OCI-LY7 (cell line): ENCODE results near the gene CNIH1. TPM values are rescaled to one million over a fixed set of nuclear protein-coding genes. Genes with fewer than 3 reads are reported as not detected.

Experiments
- BruUV-seq: library from RNA; stranded (reverse); fragments of 400-500 nt; replicated peaks from 2 replicates; lab custom pipeline; 2021; lab: Mats Ljungman, UMichigan
- CTCF ChIA-PET: fragments of 300-600 bp; sonication (Branson Sonifier 250); formaldehyde crosslinking; loops from one replicate; lab custom pipeline; 2022; ENCODE audit warnings: antibody characterized with exemption; ENCODE audit not compliant: unreplicated experiment; lab: Charles Lee
- POLR2A ChIA-PET: fragments of 300-600 bp; sonication (Branson Sonifier 250); formaldehyde crosslinking; loops from one replicate; lab custom pipeline; 2022; ENCODE audit warnings: antibody characterized with exemption; lab: Charles Lee
- DNase-seq: peaks from one replicate; pipeline ENCODE4 v3.0.0-alpha.2; 2015; ENCODE audit warnings: low spot score
- H2AFZ ChIP-seq: fragments of 200-600 bp; sonication (generic), shearing (Covaris generic); 2 replicates; pipeline ENCODE4 v1.6.1; 2014; ENCODE audit warnings: mild to moderate bottlenecking, antibody characterized with exemption, low read length, moderate library complexity
- H3K27ac ChIP-seq: fragments of 200-600 bp; sonication (generic); 2 replicates; pipeline ENCODE4 v1.5.1; 2014; ENCODE audit warnings: mixed run types, low read depth, mild to moderate bottlenecking, moderate library complexity, low read length, inconsistent platforms; ENCODE audit not compliant: poor library complexity, severe bottlenecking
- H3K36me3 ChIP-seq: fragments of 200-600 bp; sonication (generic); 2 replicates; pipeline ENCODE4 v1.6.1; 2014; ENCODE audit warnings: mild to moderate bottlenecking, antibody characterized with exemption, low read length, moderate library complexity, mixed read lengths; ENCODE audit not compliant: insufficient read depth
- H3K4me1 ChIP-seq: fragments of 200-600 bp; sonication (generic); 2 replicates; pipeline ENCODE4 v1.5.1; 2014; ENCODE audit warnings: mild to moderate bottlenecking, low read length; ENCODE audit not compliant: insufficient read depth, poor library complexity, severe bottlenecking
- H3K4me2 ChIP-seq: fragments of 200-600 bp; sonication (generic); 2 replicates; pipeline ENCODE4 v1.6.1; 2014; ENCODE audit warnings: mild to moderate bottlenecking, low read length
- H3K4me3 ChIP-seq: fragments of 200-600 bp; sonication (generic); 2 replicates; pipeline ENCODE4 v1.5.1; 2014; ENCODE audit warnings: mild to moderate bottlenecking, low read depth, low read length; ENCODE audit not compliant: poor library complexity, severe bottlenecking
- H3K79me2 ChIP-seq: fragments of 200-600 bp; sonication (generic); 2 replicates; pipeline ENCODE4 v1.6.1; 2016; ENCODE audit warnings: low read depth, mild to moderate bottlenecking, low read length, moderate library complexity, mixed read lengths; ENCODE audit not compliant: insufficient read depth
- H3K9me2 ChIP-seq: fragments of 200-600 bp; sonication (generic); 2 replicates; pipeline ENCODE4 v1.6.1; 2016; ENCODE audit warnings: mild to moderate bottlenecking, low read length, mixed read lengths; ENCODE audit not compliant: insufficient read depth
- H3K9me3 ChIP-seq: fragments of 200-600 bp; sonication (generic); 2 replicates; pipeline ENCODE4 v1.6.1; 2014; ENCODE audit warnings: mild to moderate bottlenecking, mixed run types, low read length, mixed read lengths
- H4K20me1 ChIP-seq: fragments of 200-600 bp; sonication (generic); 2 replicates; pipeline ENCODE4 v1.6.1; 2014; ENCODE audit warnings: mild to moderate bottlenecking, antibody characterized with exemption, low read length, moderate library complexity, mixed read lengths; ENCODE audit not compliant: insufficient read depth
- EZH2phosphoT487 ChIP-seq: fragments of 200-600 bp; sonication (generic); IDR thresholded peaks from 2 replicates; pipeline ENCODE4 v1.6.1; 2018; ENCODE audit warnings: low read depth, borderline replicate concordance, mild to moderate bottlenecking, mixed run types, antibody characterized with exemption, low read length, moderate library complexity, mixed read lengths
- intact Hi-C: fragments of 100-400 bp; cut with micrococcal nuclease; formaldehyde crosslinking; loops from one replicate; pipeline ENCODE4 v1.10.0; 2022; ENCODE audit not compliant: unreplicated experiment
- total RNA-seq, 2 experiments: library from RNA; depleted of rRNA in 1 of 2; stranded (reverse); fragments of >200 nt in 1 of 2; shearing (Covaris generic) in 1 of 2; gene quantifications; 2 replicates each; pipeline ENCODE4 v1.2.3, GENCODE V29; 2014 to 2022
- TF ChIP-seq, protein P1 (sequence below): fragments of 200-600 bp; sonication (generic); conservative IDR thresholded peaks from 2 replicates; pipeline ENCODE4 v1.5.1; 2014; ENCODE audit warnings: mild to moderate bottlenecking, antibody characterized with exemption, low read length, moderate library complexity, mixed read lengths

CNIH1 gene
- total RNA-seq, 2 experiments from 2014 or later: 29.7 to 96.6 TPM

DNA sequence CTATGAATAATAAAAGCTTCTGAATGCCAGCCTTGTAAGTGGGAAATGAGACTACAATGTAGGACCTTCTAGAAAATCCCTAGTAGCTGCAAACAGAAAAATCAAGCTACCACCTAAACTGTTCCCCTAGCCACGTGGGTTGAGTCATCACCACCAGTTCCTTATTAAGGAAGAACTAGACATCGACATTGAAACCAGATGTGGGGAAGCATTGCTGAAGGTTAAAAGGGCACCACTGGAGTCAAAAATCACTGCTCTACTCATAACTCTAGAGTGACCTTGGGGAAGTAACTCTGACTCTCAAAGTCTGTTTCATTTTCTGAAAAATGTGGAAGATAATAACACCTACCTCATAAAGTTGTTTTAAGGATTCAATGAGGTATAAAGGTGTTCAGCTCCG is 9.4 kb upstream of the CNIH1 start:
- intact Hi-C loops: no loop called here

DNA sequence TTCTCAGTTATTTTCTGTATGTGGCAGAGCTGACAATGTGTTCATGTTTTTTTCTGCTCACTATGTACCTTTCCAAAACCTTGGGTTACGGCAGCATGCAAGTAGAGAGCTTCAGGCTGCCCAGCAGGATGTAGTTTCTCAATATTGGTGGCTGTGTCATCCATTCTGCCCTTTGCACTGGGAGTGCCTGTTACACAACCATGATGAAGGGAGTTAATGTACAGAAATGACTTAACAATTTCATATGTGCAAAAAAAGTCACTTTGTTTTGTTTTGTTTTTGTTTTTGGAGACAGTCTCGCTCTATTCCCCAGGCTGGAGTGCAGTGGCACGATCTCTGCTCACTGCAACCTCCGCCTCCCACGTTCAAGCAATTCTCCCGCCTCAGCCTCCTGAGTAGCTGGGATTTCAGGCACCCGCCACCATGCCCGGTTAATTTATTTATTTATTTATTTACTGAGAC is 6.1 kb upstream of the CNIH1 start:
- Histone ChIP-seq H3K79me2 (no peaks in the 10 kb centered on the region), H3K4me3 (no peak overlapping the region), H3K9me2 (no peaks in the 10 kb centered on the region; the same call in 1 of the 2 replicates), H4K20me1 (no peaks in the 10 kb centered on the region), H3K36me3 (no peaks in the 10 kb centered on the region), H3K4me1 (no peaks in the 10 kb centered on the region), H2AFZ (no peak overlapping the region), H3K27ac (no peak overlapping the region), H3K4me2 (no peak overlapping the region), H3K9me3 (no peaks in the 10 kb centered on the region)
- DNase-seq: no peak
- no peak for TF ChIP-seq EZH2phosphoT487
- TF ChIP-seq, protein P1, sequence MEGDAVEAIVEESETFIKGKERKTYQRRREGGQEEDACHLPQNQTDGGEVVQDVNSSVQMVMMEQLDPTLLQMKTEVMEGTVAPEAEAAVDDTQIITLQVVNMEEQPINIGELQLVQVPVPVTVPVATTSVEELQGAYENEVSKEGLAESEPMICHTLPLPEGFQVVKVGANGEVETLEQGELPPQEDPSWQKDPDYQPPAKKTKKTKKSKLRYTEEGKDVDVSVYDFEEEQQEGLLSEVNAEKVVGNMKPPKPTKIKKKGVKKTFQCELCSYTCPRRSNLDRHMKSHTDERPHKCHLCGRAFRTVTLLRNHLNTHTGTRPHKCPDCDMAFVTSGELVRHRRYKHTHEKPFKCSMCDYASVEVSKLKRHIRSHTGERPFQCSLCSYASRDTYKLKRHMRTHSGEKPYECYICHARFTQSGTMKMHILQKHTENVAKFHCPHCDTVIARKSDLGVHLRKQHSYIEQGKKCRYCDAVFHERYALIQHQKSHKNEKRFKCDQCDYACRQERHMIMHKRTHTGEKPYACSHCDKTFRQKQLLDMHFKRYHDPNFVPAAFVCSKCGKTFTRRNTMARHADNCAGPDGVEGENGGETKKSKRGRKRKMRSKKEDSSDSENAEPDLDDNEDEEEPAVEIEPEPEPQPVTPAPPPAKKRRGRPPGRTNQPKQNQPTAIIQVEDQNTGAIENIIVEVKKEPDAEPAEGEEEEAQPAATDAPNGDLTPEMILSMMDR: no peak
- intact Hi-C loops: no loop called here
- no TSS peak for BruUV-seq
- ChIA-PET CTCF (no interaction called here), POLR2A (interaction anchor here (0.6 to 1.5 kb wide), 4 partner anchors 10 to 62 kb away, joined by 3 to 7 read pairs (median 5); partner anchors contain the start of gene CGRRF1)

More for the DNA sequence above, 9.4 kb upstream of the CNIH1 start:
- H3K36me3 ChIP-seq: no peaks in the 10 kb centered on the region
- no TSS peak for BruUV-seq
- no peaks in the 10 kb centered on the region for H4K20me1 ChIP-seq
- no peak overlapping the region for H3K4me2 ChIP-seq
- H3K79me2 ChIP-seq: no peaks in the 10 kb centered on the region
- no peaks in the 10 kb centered on the region; the same call in 1 of the 2 replicates for H3K9me2 ChIP-seq
- no peak overlapping the region for H3K27ac ChIP-seq
- H3K4me3 ChIP-seq: no peak overlapping the region
- H2AFZ ChIP-seq: peak overlapping the region; percentile 68; the same call in 1 of the 2 replicates
- peak; percentile 8 for DNase-seq
- POLR2A ChIA-PET: interaction anchor here (1.1 to 1.2 kb wide), 3 partner anchors 9 to 59 kb away, joined by 4 to 6 read pairs (median 5); partner anchors contain the start of gene CGRRF1
- no peaks in the 10 kb centered on the region for H3K4me1 ChIP-seq
- CTCF ChIA-PET: no interaction called here
- TF ChIP-seq, protein P1: no peak
- TF ChIP-seq EZH2phosphoT487: no peak
- H3K9me3 ChIP-seq: no peaks in the 10 kb centered on the region

DNA sequence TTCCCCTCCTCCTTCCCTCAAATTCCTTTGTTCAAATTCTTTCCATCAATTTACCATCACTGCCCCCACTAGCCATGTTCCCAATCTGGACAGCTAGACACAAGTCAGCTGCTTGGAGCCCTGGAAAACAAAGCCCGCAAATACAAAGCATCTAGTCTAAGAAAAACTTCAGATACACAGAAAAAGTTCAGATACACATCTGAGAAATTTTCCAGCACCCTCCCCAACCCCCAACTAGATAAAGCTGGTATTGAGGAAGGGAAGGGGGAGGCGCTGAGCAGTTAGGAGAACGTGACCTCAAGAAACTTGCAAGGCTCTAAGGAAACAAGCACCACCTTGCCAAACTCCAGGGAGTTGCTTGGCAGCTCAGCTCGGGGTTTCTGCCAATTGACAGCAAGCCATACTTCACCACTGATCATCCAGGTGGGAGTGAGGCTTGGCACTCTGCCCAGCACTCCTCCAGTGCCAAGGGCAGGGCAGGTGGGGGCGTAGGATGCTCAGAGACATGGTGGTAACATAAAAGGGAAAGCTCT is 5.1 kb upstream of the CNIH1 start:
- H3K9me2 ChIP-seq: no peaks in the 10 kb centered on the region; the same call in 1 of the 2 replicates
- DNase-seq: no peak
- H3K36me3 ChIP-seq: no peaks in the 10 kb centered on the region
- no peaks in the 10 kb centered on the region for H3K79me2 ChIP-seq
- ChIA-PET POLR2A (interaction anchor here (0.7 to 1.5 kb wide), 4 partner anchors 9 to 63 kb away, joined by 3 to 7 read pairs (median 5); partner anchors contain the start of gene CGRRF1), CTCF (no interaction called here)
- TF ChIP-seq, protein P1: no peak
- no peak for TF ChIP-seq EZH2phosphoT487
- intact Hi-C loops: no loop called here
- BruUV-seq: no TSS peak
- H3K9me3 ChIP-seq: no peaks in the 10 kb centered on the region
- H3K4me3 ChIP-seq: no peak overlapping the region
- no peak overlapping the region for H3K27ac ChIP-seq
- H3K4me2 ChIP-seq: no peak overlapping the region
- no peaks in the 10 kb centered on the region for H4K20me1 ChIP-seq
- peaks cover 7% of the 10 kb centered on the region for H3K4me1 ChIP-seq
- no peak overlapping the region for H2AFZ ChIP-seq
